HepG2 (cell line): Measurements from ENCODE around the gene LCE2C. TPM values are rescaled to one million over a fixed set of nuclear protein-coding genes. Genes with fewer than 3 reads are reported as not detected.
"Not testable (repeated sequence)": the region's sequence is repeated elsewhere in the genome, so short reads cannot be mapped to it uniquely, and the experiment has no call there.

ENCODE experiments used
- ATAC-seq: fragments of 200-7000 bp; cut with Tn5 transposase; 3 replicates; pipeline ENCODE4 v1.9.1; 2020; ENCODE audit warnings: mild to moderate bottlenecking, moderate library complexity
- Bru-seq: library from RNA; stranded (reverse); fragments of 400-500 nt; gene quantifications from one replicate; lab custom pipeline; 2021; lab: Mats Ljungman, UMichigan
- BruChase-seq, 2 experiments: library from RNA; stranded (reverse); fragments of 400-500 nt; gene quantifications; one replicate each; lab custom pipeline; 2021; lab: Mats Ljungman, UMichigan
- BruUV-seq: library from RNA; stranded (reverse); fragments of 400-500 nt; replicated peaks from 2 replicates; lab custom pipeline; 2021; lab: Mats Ljungman, UMichigan
- CTCF ChIA-PET: fragments of 300-600 bp; formaldehyde crosslinking; extraction: SDS; loops from one replicate; lab custom pipeline; 2021; ENCODE audit warnings: low total read pairs, inconsistent platforms, low intra/inter-chr PET ratio; lab: Yijun Ruan, JAX
- POLR2A ChIA-PET: fragments of 350-600 bp; sonication (Branson Sonifier 250); formaldehyde crosslinking; loops from one replicate; lab custom pipeline; 2020; ENCODE audit warnings: antibody characterized with exemption, inconsistent platforms; lab: Yijun Ruan, JAX
- DNase-seq: peaks from one replicate; pipeline ENCODE4 v3.0.0-alpha.2; 2015; ENCODE audit warnings: low spot score
- FAIRE-seq: peaks from 3 replicates; lab custom pipeline; 2011; peaks lifted over from hg19 to GRCh38; lab: Jason Lieb, UNC
- H2AFZ ChIP-seq: one replicate; pipeline ENCODE4 v1.6.1; 2011; ENCODE audit warnings: low read length, inconsistent platforms
- H3K27ac ChIP-seq: fragments of 300-600 bp; 3 replicates; pipeline ENCODE4 v1.8.0; 2011; ENCODE audit warnings: mixed run types, mild to moderate bottlenecking, mixed read lengths, low read length, inconsistent platforms; ENCODE audit not compliant: insufficient read depth; ENCODE audit errors: extremely low read length
- H3K27me3 ChIP-seq, 2 experiments: fragments of 200-600 bp in 1 of 2; 2 replicates in 1 of 2; 3 replicates in 1 of 2; pipeline versions ENCODE4 v1.6.0 to v1.8.0; 2011; ENCODE audit warnings: low read length in 2 of 2, mild to moderate bottlenecking in 2 of 2, moderate library complexity in 2 of 2, inconsistent platforms in 1 of 2; ENCODE audit not compliant: insufficient read depth in 2 of 2, control insufficient read depth in 1 of 2
- H3K36me3 ChIP-seq, 2 experiments: fragments of 200-600 bp in 1 of 2; replicated peaks in 1 of 2; 2 replicates in 1 of 2; 3 replicates in 1 of 2; pipeline versions ENCODE4 v1.5.1 to v1.8.0; 2011; ENCODE audit warnings: low read length in 2 of 2, inconsistent platforms in 1 of 2; ENCODE audit not compliant: insufficient read depth in 2 of 2, control insufficient read depth in 1 of 2
- H3K4me1 ChIP-seq: 2 replicates; pipeline ENCODE4 v1.5.1; 2012; ENCODE audit warnings: low read length, inconsistent platforms; ENCODE audit not compliant: insufficient read depth
- H3K4me2 ChIP-seq: 2 replicates; pipeline ENCODE4 v1.6.0; 2011; ENCODE audit warnings: low read depth, low read length, inconsistent platforms
- H3K4me3 ChIP-seq, 3 experiments: fragments of 200-600 bp in 1 of 3; sonication (generic), shearing (Covaris generic) in 1 of 3; replicated peaks in 1 of 3; 2 replicates each; pipeline ENCODE4 v1.5.1; 2011 to 2016; ENCODE audit warnings: low read length in 3 of 3, inconsistent platforms in 2 of 3, low read depth in 2 of 3, mild to moderate bottlenecking in 2 of 3, control low read depth in 1 of 3, mixed read lengths in 1 of 3; ENCODE audit not compliant: insufficient read depth in 1 of 3
- H3K79me2 ChIP-seq: one replicate; pipeline ENCODE4 v1.6.1; 2011; ENCODE audit warnings: low read length, inconsistent platforms; ENCODE audit not compliant: insufficient read depth
- H3K9ac ChIP-seq: 2 replicates; pipeline ENCODE4 v1.6.0; 2011; ENCODE audit warnings: mild to moderate bottlenecking, low read depth, low read length, inconsistent platforms; ENCODE audit not compliant: insufficient read depth
- H3K9me3 ChIP-seq: 2 replicates; pipeline ENCODE4 v1.5.1; 2012; ENCODE audit warnings: mild to moderate bottlenecking, low read length
- H4K20me1 ChIP-seq: 2 replicates; pipeline ENCODE4 v1.6.0; 2011; ENCODE audit warnings: inconsistent platforms, mild to moderate bottlenecking, low read length, moderate library complexity; ENCODE audit not compliant: insufficient read depth
- ASH2L ChIP-seq: fragments of 300-600, 200-600 bp; sonication (generic); IDR thresholded peaks from 2 replicates; pipeline ENCODE4 v1.7.0; 2017; ENCODE audit warnings: low read depth, mild to moderate bottlenecking, moderate library complexity, mixed read lengths, low read length; ENCODE audit not compliant: insufficient read length
- CHD4 ChIP-seq: fragments of 200-600 bp; sonication (generic); IDR thresholded peaks from 2 replicates; pipeline ENCODE4 v1.7.0; 2017; ENCODE audit warnings: mild to moderate bottlenecking, low read length, borderline replicate concordance
- ERF ChIP-seq: IDR thresholded peaks from 2 replicates; pipeline ENCODE4 v1.6.1; 2018; ENCODE audit warnings: missing biosample characterization, missing genetic modification reagents
- KAT7 ChIP-seq: IDR thresholded peaks from 2 replicates; pipeline ENCODE4 v1.6.1; 2018; ENCODE audit warnings: borderline replicate concordance, missing compliant biosample characterization
- MIER3 ChIP-seq: IDR thresholded peaks from 2 replicates; pipeline ENCODE4 v1.6.1; 2016; ENCODE audit warnings: missing compliant biosample characterization, borderline replicate concordance
- MXD4 ChIP-seq: IDR thresholded peaks from 2 replicates; pipeline ENCODE4 v1.6.1; 2016; ENCODE audit warnings: mild to moderate bottlenecking, missing biosample characterization, missing genetic modification reagents
- NFYB ChIP-seq: sonication (generic); formaldehyde crosslinking; IDR thresholded peaks from 2 replicates; pipeline ENCODE4 v1.4.0; 2020; ENCODE audit warnings: missing genetic modification reagents
- ZNF720 ChIP-seq: sonication (generic); formaldehyde crosslinking; IDR thresholded peaks from 2 replicates; pipeline ENCODE4 v1.4.0; 2020; ENCODE audit warnings: missing genetic modification reagents
- ZNF781 ChIP-seq: sonication (generic); formaldehyde crosslinking; IDR thresholded peaks from 2 replicates; pipeline ENCODE4 v1.5.1; 2020; ENCODE audit warnings: borderline replicate concordance, mild to moderate bottlenecking, missing genetic modification reagents; ENCODE audit errors: not compliant biosample characterization
- WGBS: methylation state at CpG from one replicate; pipeline ENCODE4 v1.1.6; 2017; ENCODE audit warnings: low lambda C conversion rate; 5-methylcytosine and 5-hydroxymethylcytosine counted together
- in situ Hi-C: cut with HindIII; loops from 2 replicates; pipeline ENCODE4 v1.10.0; 2017; ENCODE audit warnings: low pct_unique_long_range_greater_than_20kb; ENCODE audit not compliant: extremely low pct_ligation_motif_present
- intact Hi-C: fragments of 100-400 bp; cut with micrococcal nuclease; formaldehyde crosslinking; loops from one replicate; pipeline ENCODE4 v1.10.0; 2022; ENCODE audit not compliant: unreplicated experiment
- long read RNA-seq, 2 experiments: library from RNA in 1 of 2; library from polyadenylated mRNA in 1 of 2; stranded (forward) in 1 of 2; unstranded in 1 of 2; transcript quantifications; one replicate each; pipeline ENCODE4 v2.0.0, GENCODE V29; 2019 to 2022
- polyA minus RNA-seq, 3 experiments: library from RNA; depleted of rRNA, polyadenylated mRNA; stranded (reverse); fragments of >200 nt; gene quantifications; 2 replicates each; pipeline ENCODE4 v1.2.3, GENCODE V29; 2011; ENCODE audit warnings: low replicate concordance in 1 of 3
- polyA plus RNA-seq, 8 experiments: library from polyadenylated mRNA; depleted of rRNA in 3 of 8; stranded (reverse) in 7 of 8; unstranded in 1 of 8; fragments of >200 nt; fragmentation: Illumina TruSeq in 4 of 8; extraction: Trizol in 4 of 8; gene quantifications; 2 replicates each; pipeline versions ENCODE4 v1.2.1 to v1.2.3, GENCODE V29; 2011 to 2016; ENCODE audit warnings: low read depth in 4 of 8, missing spikeins in 1 of 8, mixed read lengths in 1 of 8; ENCODE audit not compliant: insufficient read depth in 1 of 8
- total RNA-seq, 5 experiments: library from RNA; depleted of rRNA; stranded (reverse); fragments of >200 nt; fragmentation: Illumina TruSeq; extraction: Trizol; gene quantifications; 2 replicates each; pipeline ENCODE4 v1.2.3, GENCODE V29; 2016; ENCODE audit warnings: low read depth in 1 of 5
- TF ChIP-seq, protein P1 (sequence below): sonication (generic); formaldehyde crosslinking; IDR thresholded peaks from 2 replicates; pipeline ENCODE4 v1.4.0; 2020; ENCODE audit warnings: mild to moderate bottlenecking, missing genetic modification reagents
- TF ChIP-seq, protein P2 (sequence below): sonication (generic); formaldehyde crosslinking; IDR thresholded peaks from 2 replicates; pipeline ENCODE4 v1.5.0; 2020; ENCODE audit warnings: missing genetic modification reagents

The LCE2C gene, protein sequence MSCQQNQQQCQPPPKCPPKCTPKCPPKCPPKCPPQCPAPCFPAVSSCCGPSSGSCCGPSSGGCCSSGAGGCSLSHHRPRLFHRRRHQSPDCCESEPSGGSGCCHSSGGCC
- not detected in 2 replicates for total RNA-seq (2016; rRNA removed; fragmentation: Illumina TruSeq; extraction: Trizol)
- not detected in 2 replicates for total RNA-seq (2016; cell fraction: cytosol; rRNA removed; fragmentation: Illumina TruSeq; extraction: Trizol; ENCODE audit: low read depth)
- not detected in 2 replicates for total RNA-seq (2016; cell fraction: insoluble cytoplasmic fraction; rRNA removed; fragmentation: Illumina TruSeq; extraction: Trizol)
- total RNA-seq (2016; cell fraction: membrane; rRNA removed; fragmentation: Illumina TruSeq; extraction: Trizol) = not detected in 2 replicates
- not detected in 2 replicates for total RNA-seq (2016; cell fraction: nucleus; rRNA removed; fragmentation: Illumina TruSeq; extraction: Trizol)
- not detected in 2 replicates for polyA plus RNA-seq (2011; rRNA removed)
- polyA plus RNA-seq (2011; cell fraction: cytosol; rRNA removed) = not detected in 2 replicates
- polyA plus RNA-seq (2011; cell fraction: nucleus; rRNA removed) = not detected in 2 replicates
- polyA plus RNA-seq (2012) = not detected in 2 replicates
- not detected in 2 replicates for polyA plus RNA-seq (2016; cell fraction: cytosol; fragmentation: Illumina TruSeq; extraction: Trizol; ENCODE audit: low read depth)
- not detected in 2 replicates for polyA plus RNA-seq (2016; cell fraction: insoluble cytoplasmic fraction; fragmentation: Illumina TruSeq; extraction: Trizol; ENCODE audit: low read depth)
- polyA plus RNA-seq (2016; cell fraction: membrane; fragmentation: Illumina TruSeq; extraction: Trizol; ENCODE audit: low read depth) = not detected in 2 replicates
- not detected in 2 replicates for polyA plus RNA-seq (2016; cell fraction: nucleus; fragmentation: Illumina TruSeq; extraction: Trizol; ENCODE audit: insufficient read depth, low read depth)
- not detected in 2 replicates for polyA minus RNA-seq (2011; rRNA and poly(A)+ RNA removed; ENCODE audit: low replicate concordance)
- polyA minus RNA-seq (2011; cell fraction: cytosol; rRNA and poly(A)+ RNA removed) = not detected in 2 replicates
- not detected in 2 replicates for polyA minus RNA-seq (2011; cell fraction: nucleus; rRNA and poly(A)+ RNA removed)
- Bru-seq, nascent RNA = not detected
- not detected for BruChase-seq, experiment 1, labeled RNA remaining after a 6-hour chase
- BruChase-seq, experiment 2, labeled RNA remaining after a 2-hour chase = not detected
- long read RNA-seq, experiment 1 = 0 reads
- long read RNA-seq, experiment 2 = 0 reads

DNA sequence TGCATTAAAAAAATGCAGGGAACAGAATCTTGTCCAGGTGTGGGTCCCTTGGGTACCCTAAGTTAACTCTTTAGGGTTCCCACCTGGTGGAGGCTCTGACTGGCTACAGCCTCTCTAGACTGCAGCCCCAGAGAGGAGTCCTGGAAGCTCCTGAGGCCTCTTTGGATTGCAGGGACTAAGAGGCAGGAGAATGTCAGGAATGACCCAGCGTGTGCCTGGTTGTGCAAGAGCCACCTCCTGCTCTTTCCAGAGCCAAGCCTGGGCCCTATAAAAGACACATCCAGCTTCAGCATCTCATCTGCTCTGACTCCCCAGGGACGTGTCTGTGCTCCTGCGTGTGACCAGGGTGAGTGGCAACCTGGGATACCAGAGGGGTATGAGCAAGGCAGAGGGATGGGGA, at the start of gene LCE2C:
LCE2C (plus strand) TSS at position 297 of the 400 bp plus-strand sequence. CDS start 737 bp downstream, outside the sequence.
- H3K4me1 ChIP-seq, H4K20me1 ChIP-seq, H3K4me2 ChIP-seq, H3K27ac ChIP-seq, POLR2A ChIA-PET, H3K79me2 ChIP-seq, intact Hi-C loops, in situ Hi-C loops, H3K9ac ChIP-seq, BruUV-seq, H3K4me3 ChIP-seq, FAIRE-seq, CTCF ChIA-PET, H2AFZ ChIP-seq, H3K27me3 ChIP-seq, H3K36me3 ChIP-seq, ATAC-seq, DNase-seq, H3K9me3 ChIP-seq: not testable (repeated sequence)
- WGBS = no CpG with 5 or more reads among the region's 3 CpGs

DNA sequence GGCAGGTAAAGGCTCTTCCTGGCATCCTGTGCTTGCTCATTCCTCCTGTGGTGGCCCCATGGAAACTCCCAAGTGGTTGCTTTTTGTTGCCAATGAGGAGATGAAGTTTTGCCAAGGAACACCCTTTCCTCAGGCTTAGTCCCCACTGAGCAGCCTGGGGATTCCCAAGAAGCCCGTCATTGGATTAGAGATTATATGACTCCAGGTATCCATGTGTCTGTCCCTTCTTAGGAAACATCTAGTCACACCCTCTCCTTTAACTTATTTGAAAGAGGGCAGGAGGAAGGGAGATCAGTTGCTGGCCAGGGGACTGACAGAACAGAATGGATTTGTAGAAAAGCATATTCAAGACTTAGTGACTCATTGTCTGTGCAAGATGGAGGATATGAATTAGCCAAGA, 48.3 kb upstream of the LCE2C start:
- ChIA-PET CTCF (no interaction called here), POLR2A (no interaction called here)
- DNase-seq (no peak), FAIRE-seq (no peak), ATAC-seq (no peak)
- Histone ChIP-seq H3K36me3 (no peaks in the 10 kb centered on the region), H2AFZ (no peak overlapping the region), H3K27me3 (peaks cover 0 to 8% of the 10 kb centered on the region in 2 experiments; a peak in 1 of 5 replicates), H3K9ac (no peak overlapping the region), H3K4me1 (no peaks in the 10 kb centered on the region), H4K20me1 (no peaks in the 10 kb centered on the region), H3K4me2 (no peak overlapping the region), H3K79me2 (no peaks in the 10 kb centered on the region), H3K9me3 (no peaks in the 10 kb centered on the region), H3K4me3 (no peak overlapping the region), H3K27ac (no peak overlapping the region)
- 0% methylated on average over 1 of the region's 1 CpG for WGBS
- in situ Hi-C loops = no loop called here
- intact Hi-C loops = no loop called here
- no TSS peak for BruUV-seq
- TF ChIP-seq ERF (CRISPR knock-in tag) (no peak), MIER3 (CRISPR knock-in tag) (no peak), MXD4 (CRISPR knock-in tag) (no peak), ASH2L (no peak), ZNF781 (no peak), NFYB (CRISPR knock-in tag) (no peak), CHD4 (no peak), KAT7 (no peak), ZNF720 (no peak)
- TF ChIP-seq, protein P1, sequence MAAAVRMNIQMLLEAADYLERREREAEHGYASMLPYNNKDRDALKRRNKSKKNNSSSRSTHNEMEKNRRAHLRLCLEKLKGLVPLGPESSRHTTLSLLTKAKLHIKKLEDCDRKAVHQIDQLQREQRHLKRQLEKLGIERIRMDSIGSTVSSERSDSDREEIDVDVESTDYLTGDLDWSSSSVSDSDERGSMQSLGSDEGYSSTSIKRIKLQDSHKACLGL = no peak
- TF ChIP-seq, protein P2, sequence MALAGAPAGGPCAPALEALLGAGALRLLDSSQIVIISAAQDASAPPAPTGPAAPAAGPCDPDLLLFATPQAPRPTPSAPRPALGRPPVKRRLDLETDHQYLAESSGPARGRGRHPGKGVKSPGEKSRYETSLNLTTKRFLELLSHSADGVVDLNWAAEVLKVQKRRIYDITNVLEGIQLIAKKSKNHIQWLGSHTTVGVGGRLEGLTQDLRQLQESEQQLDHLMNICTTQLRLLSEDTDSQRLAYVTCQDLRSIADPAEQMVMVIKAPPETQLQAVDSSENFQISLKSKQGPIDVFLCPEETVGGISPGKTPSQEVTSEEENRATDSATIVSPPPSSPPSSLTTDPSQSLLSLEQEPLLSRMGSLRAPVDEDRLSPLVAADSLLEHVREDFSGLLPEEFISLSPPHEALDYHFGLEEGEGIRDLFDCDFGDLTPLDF (CRISPR knock-in tag) = no peak
